DMS79 (cell line): ENCODE measurements around the gene PTCH1.

Source experiments
- DNase-seq: peaks from one replicate; lab custom pipeline; 2025; lab: John Stamatoyannopoulos, UW

PTCH1 gene

GRCh38 chr9:95498641-95499040 is 18.1 kb downstream of the PTCH1 start:
- DNase-seq: no peak

- DNase-seq: no peak
These were observed 19.0 kb downstream of the PTCH1 start for GRCh38 chr9:95497772-95498171.

GRCh38 chr9:95496687-95497086 is 20.1 kb downstream of the PTCH1 start:
- DNase-seq: no peak

GRCh38 chr9:95495961-95496360 is 20.8 kb downstream of the PTCH1 start:
- DNase-seq: no peak

GRCh38 chr9:95495529-95495928 is 21.2 kb downstream of the PTCH1 start:
- no peak for DNase-seq

GRCh38 chr9:95494416-95495371 is 22.1 kb downstream of the PTCH1 start:
- DNase-seq: peak; percentile 76

GRCh38 chr9:95494022-95494415 is 22.8 kb downstream of the PTCH1 start:
- DNase-seq: peak; percentile 76

GRCh38 chr9:95493402-95493801 is 23.4 kb downstream of the PTCH1 start:
- DNase-seq: no peak

- no peak for DNase-seq
These were observed 25.0 kb downstream of the PTCH1 start for GRCh38 chr9:95491543-95492320.

GRCh38 chr9:95488954-95489353 is 27.8 kb downstream of the PTCH1 start:
- no peak for DNase-seq

GRCh38 chr9:95486318-95486717 is 30.5 kb downstream of the PTCH1 start:
- no peak for DNase-seq

- no peak for DNase-seq
These were observed 32.5 kb downstream of the PTCH1 start for GRCh38 chr9:95484225-95484624.

GRCh38 chr9:95483431-95483830 is 33.3 kb downstream of the PTCH1 start:
- no peak for DNase-seq

- DNase-seq: no peak
These were observed 34.1 kb downstream of the PTCH1 start for GRCh38 chr9:95482621-95483020.

GRCh38 chr9:95481000-95481399 is 35.8 kb downstream of the PTCH1 start:
- DNase-seq: no peak

- DNase-seq: no peak
These were observed 36.4 kb downstream of the PTCH1 start for GRCh38 chr9:95480346-95480745.

- DNase-seq: no peak
These were observed 37.4 kb downstream of the PTCH1 start for GRCh38 chr9:95479330-95479729.

- DNase-seq: no peak
These were observed 38.4 kb downstream of the PTCH1 start for GRCh38 chr9:95478335-95478734.

- no peak for DNase-seq
These were observed 38.9 kb downstream of the PTCH1 start for GRCh38 chr9:95477885-95478284.

GRCh38 chr9:95477441-95477840 is 39.3 kb downstream of the PTCH1 start:
- DNase-seq: no peak

- no peak for DNase-seq
These were observed 48.0 kb downstream of the PTCH1 start for GRCh38 chr9:95468791-95469190.

GRCh38 chr9:95465115-95465514 is 51.7 kb downstream of the PTCH1 start:
- DNase-seq: no peak
